GM12891 (cell line): ENCODE measurements around the gene COL20A1.

ENCODE experiments used
- PAX5 ChIP-seq: IDR thresholded peaks from 2 replicates; pipeline ENCODE4 v1.6.1; 2011; ENCODE audit warnings: low read length, moderate library complexity, mild to moderate bottlenecking; ENCODE audit not compliant: insufficient read depth, severe bottlenecking
- POLR2A ChIP-seq: IDR thresholded peaks from 2 replicates; pipeline ENCODE4 v1.6.1; 2011; ENCODE audit warnings: low read depth, low read length, control low read depth
- POLR2AphosphoS5 ChIP-seq: IDR thresholded peaks from 2 replicates; pipeline ENCODE4 v1.6.1; 2011; ENCODE audit warnings: low read depth, low read length, control low read depth
- POU2F2 ChIP-seq: IDR thresholded peaks from 2 replicates; pipeline ENCODE4 v1.6.1; 2011; ENCODE audit warnings: low read depth, mild to moderate bottlenecking, control low read depth, low read length, moderate library complexity
- SPI1 ChIP-seq: IDR thresholded peaks from 2 replicates; pipeline ENCODE4 v1.6.1; 2011; ENCODE audit warnings: low read depth, low read length, control low read depth
- TAF1 ChIP-seq: IDR thresholded peaks from 2 replicates; pipeline ENCODE4 v1.6.1; 2011; ENCODE audit warnings: low read depth, low read length, control low read depth

- TF ChIP-seq POLR2AphosphoS5 (no peak), POLR2A (no peak), SPI1 (no peak), TAF1 (no peak), PAX5 (no peak), POU2F2 (no peak)
These were observed 17.4 kb downstream of the COL20A1 start for GRCh38 chr20:63310265-63310991.
